HEK293T (cell line): Measurements from ENCODE around the gene MUC21.
"Not testable (repeated sequence)": the region's sequence is repeated elsewhere in the genome, so short reads cannot be mapped to it uniquely, and the experiment has no call there.

Experiments used
- ARNT ChIP-seq: fragments of 450-650 bp; IDR thresholded peaks from 2 replicates; pipeline ENCODE4 v1.6.1; 2017; ENCODE audit warnings: mild to moderate bottlenecking
- BHLHE40 ChIP-seq: fragments of 450-650 bp; IDR thresholded peaks from 2 replicates; pipeline ENCODE4 v1.6.1; 2016; ENCODE audit warnings: mild to moderate bottlenecking, moderate library complexity, borderline replicate concordance
- CTBP1 ChIP-seq: fragments of 450-650 bp; IDR thresholded peaks from 2 replicates; pipeline ENCODE4 v1.6.1; 2016; ENCODE audit warnings: borderline replicate concordance
- ELF4 ChIP-seq: fragments of 450-650 bp; IDR thresholded peaks from 2 replicates; pipeline ENCODE4 v1.6.1; 2017; ENCODE audit warnings: antibody characterized with exemption
- FOXK2 ChIP-seq: fragments of 450-650 bp; IDR thresholded peaks from 2 replicates; pipeline ENCODE4 v1.6.1; 2016; ENCODE audit warnings: mild to moderate bottlenecking
- FOXM1 ChIP-seq: fragments of 450-650 bp; IDR thresholded peaks from 2 replicates; pipeline ENCODE4 v1.6.1; 2017; ENCODE audit warnings: mild to moderate bottlenecking, borderline replicate concordance
- HDGF ChIP-seq: fragments of 450-650 bp; IDR thresholded peaks from 2 replicates; pipeline ENCODE4 v1.6.1; 2017; ENCODE audit warnings: antibody characterized with exemption, borderline replicate concordance
- L3MBTL2 ChIP-seq: fragments of 450-650 bp; conservative IDR thresholded peaks from 2 replicates; pipeline ENCODE4 v1.6.1; 2016; ENCODE audit warnings: mild to moderate bottlenecking
- NFRKB ChIP-seq: fragments of 450-650 bp; IDR thresholded peaks from 2 replicates; pipeline ENCODE4 v1.6.1; 2016; ENCODE audit warnings: mild to moderate bottlenecking, moderate library complexity
- SP1 ChIP-seq: fragments of 450-650 bp; IDR thresholded peaks from 2 replicates; pipeline ENCODE4 v1.6.1; 2017
- SUZ12 ChIP-seq: fragments of 450-650 bp; IDR thresholded peaks from 2 replicates; pipeline ENCODE4 v1.6.1; 2016; ENCODE audit warnings: mild to moderate bottlenecking
- TARDBP ChIP-seq: fragments of 450-650 bp; IDR thresholded peaks from 2 replicates; pipeline ENCODE4 v1.6.1; 2016
- ZNF384 ChIP-seq: fragments of 450-650 bp; IDR thresholded peaks from 2 replicates; pipeline ENCODE4 v1.6.1; 2016

GRCh38 chr6:31020631-31021255 is 37.2 kb downstream of the MUC21 start:
- TF ChIP-seq L3MBTL2, HDGF, FOXK2, SUZ12, NFRKB, ELF4, BHLHE40, SP1, TARDBP, ZNF384, FOXM1, ARNT, CTBP1: not testable (repeated sequence)
